Stimulated activated CD8-positive, alpha-beta memory T cell treated with anti-CD3 and anti-CD28 coated beads, Interleukin-7, amount 100 ng/mL, for 24 hours (primary cell): ENCODE measurements around the gene APOC4.
"Not testable (repeated sequence)": the region's sequence is repeated elsewhere in the genome, so short reads cannot be mapped to it uniquely, and the experiment has no call there.

Experiments
- DNase-seq: peaks from one replicate; pipeline ENCODE4 v3.0.0-alpha.2; 2020; ENCODE audit warnings: low read depth

Gene APOC4

DNA sequence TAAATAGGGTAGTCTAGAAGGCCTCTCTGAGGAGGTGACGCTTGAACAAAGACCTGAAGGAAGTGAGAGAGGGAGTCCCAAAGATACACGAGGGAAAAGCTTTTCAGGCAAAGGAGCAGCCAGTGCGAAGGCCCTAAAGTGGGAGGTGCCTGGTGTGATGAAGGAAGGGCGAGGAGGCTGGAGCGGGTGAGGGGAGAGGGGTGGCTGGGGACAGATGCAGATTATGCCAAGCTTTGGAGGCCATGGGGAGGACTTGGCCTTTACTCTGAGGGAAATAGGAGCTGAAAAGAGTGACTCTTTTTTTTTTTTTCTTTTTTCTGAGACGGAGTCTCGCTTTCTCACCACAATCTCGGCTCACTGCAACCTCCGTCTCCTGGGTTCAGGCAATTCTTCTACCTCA lies 16.1 kb downstream of the APOC4 start:
- DNase-seq = no peak

DNA sequence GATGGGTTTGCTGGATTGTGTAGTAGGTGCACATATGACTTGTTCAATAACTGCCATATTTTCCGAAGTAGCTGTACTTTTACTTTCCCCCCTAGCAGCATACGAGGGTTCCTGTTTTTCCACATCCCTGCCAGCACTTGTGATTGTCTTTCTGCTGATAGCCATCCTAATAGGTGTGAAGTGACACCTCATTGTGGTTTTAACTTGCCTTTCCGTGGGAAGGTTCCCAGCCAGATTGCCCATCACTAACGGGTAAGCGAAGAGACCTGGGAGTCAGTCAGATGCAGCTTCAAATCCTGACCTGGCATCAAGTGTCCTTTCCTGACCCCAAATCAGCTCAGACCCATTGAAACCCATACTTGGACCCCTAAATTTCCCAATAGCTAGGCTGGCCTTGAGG lies 17.7 kb downstream of the APOC4 start:
- no peak for DNase-seq

DNA sequence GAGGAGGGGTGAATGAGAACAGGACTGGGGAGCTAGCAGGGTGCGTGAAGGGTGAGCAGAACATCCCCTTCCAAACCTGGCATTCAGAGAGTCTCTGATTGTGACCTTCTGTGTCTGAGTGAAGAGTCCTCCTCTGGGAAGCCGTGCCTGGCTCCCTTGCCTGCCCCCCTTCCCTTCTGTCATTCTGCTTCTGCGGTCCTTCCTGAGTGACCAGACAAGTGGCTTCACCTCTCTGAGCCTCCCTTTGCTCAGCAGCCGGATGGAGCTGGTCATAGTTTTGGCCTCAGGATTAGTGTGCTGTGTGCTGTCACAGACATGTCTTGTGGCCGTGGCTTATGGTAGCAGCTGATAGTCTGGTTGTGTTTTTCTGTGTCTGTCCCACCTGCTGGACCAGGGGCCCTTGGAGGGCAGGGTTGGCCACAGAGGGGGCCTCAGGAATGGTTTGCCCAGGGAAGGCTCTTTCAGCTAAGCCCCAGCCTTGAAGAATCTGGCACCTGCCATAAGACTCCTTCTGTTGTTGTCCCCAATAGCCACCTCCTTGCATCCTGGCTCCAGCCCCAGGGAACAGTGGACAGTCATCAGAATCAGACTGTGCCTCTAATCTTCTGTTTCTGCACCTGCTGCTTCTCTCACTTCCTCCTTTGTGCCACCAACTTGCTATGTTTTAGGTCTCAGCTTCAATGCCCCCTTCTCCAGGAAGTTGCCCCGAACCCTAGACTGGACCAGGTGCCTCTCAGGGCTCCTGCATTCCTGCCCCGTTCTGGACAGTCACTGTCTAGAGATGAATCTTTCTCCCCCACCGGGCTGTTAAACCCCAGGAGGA lies 19.1 kb downstream of the APOC4 start:
- no peak for DNase-seq

DNA sequence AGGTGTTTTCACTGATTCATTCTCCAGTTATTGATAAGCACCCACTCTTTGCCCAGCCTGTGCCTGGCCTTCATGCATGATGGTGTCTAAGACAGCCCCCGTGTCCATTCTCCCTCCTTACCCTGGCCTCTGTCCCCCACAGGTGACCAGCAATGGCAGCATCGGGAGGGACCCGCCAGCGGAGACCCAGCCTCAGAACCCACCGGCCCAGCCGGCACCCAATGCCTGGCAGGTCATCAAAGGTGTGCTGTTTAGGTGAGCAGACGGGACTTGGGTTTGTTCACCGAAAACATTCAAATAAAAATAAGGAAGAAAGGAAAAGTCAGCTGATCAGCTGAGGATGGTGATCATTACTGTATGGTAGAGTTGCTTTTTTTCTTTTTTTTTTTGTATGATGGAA lies 19.8 kb downstream of the APOC4 start:
- DNase-seq = no peak

GRCh38 chr19:44968118-44968517 lies 26.1 kb downstream of the APOC4 start:
- no peak for DNase-seq

GRCh38 chr19:44968670-44969069 lies 26.6 kb downstream of the APOC4 start:
- DNase-seq = no peak

- no peak for DNase-seq
Measured at GRCh38 chr19:44969437-44969836, 27.4 kb downstream of the APOC4 start.

DNA sequence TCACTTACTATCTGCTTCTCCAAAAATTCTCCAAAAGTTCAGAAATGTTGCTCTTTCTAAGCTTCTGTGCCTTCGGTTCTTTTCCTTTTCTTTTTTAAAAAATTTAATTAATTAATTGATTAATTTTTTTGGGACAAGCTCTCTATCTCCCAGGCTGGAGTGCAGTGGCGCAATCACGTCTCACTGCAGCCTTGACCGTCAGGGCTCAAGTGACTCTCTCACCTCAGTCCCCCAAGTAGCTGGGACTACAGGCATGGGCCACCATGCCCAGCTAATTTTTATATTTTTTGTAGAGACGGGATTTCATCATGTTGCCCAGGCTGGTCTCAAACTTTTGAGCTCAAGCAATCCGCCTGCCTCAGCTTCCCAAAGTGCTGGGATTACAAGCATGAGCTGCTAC lies 29.4 kb downstream of the APOC4 start:
- DNase-seq = not testable (repeated sequence)

GRCh38 chr19:44972802-44973201 lies 30.8 kb downstream of the APOC4 start:
- DNase-seq = no peak

DNA sequence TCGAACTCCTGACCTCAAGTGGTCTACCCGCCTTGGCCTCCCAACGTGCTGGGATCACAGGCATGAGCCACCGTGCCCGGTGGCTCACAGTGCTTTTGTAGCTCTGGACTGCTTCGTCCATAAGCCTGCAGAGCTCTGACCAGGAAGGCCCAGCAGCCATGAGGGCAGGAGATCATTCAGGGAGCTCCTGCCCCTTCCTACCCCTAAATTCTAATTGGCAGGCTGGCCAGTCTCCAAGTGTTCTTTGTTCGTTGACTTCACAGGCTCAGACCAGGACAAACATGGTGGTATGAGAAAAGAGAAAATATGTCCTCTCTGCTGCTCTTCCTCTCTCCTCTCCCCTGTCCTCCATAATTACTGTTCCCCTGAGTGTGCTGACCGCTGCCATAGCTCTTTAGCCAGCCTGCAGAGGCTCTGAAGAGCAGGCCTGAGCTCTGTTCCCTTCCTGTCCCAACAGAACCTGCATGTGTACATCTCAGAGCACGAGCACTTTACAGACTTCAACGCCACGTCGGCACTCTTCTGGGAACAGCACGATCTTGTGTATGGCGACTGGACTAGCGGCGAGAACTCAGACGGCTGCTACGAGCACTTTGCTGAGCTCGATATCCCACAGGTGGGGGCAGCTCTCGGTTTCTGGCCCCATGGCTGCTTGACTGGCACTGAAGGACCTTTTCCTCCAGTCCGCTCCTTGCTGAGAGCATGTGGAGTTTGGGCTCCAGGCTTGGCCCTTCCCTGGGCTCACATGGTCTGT lies 32.1 kb downstream of the APOC4 start:
- no peak for DNase-seq

- DNase-seq = no peak
Measured at GRCh38 chr19:44974857-44975256, 32.8 kb downstream of the APOC4 start.

- no peak for DNase-seq
Measured at GRCh38 chr19:44975444-44975843, 33.4 kb downstream of the APOC4 start.

DNA sequence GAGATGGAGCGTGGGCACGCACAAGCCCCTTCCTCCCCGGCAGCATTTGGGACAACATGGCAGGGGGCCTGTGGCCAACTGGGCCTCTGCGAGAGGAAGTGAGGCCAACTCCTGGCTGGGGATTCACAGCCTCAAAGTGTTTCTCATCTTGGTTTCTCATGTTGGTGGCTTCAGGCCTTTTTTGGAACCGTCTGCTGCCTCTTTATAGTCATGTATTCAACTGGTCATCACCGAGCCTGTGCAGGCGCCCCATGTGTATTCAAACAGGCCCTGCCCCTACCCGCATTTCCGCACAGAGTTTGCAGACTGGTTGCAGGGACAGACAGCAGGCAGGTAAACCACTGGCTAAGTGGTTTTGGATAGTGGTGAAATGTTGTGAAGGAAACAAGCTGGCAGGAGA lies 42.0 kb downstream of the APOC4 start:
- no peak for DNase-seq

- no peak for DNase-seq
Measured at GRCh38 chr19:44985445-44985844, 43.4 kb downstream of the APOC4 start.

DNA sequence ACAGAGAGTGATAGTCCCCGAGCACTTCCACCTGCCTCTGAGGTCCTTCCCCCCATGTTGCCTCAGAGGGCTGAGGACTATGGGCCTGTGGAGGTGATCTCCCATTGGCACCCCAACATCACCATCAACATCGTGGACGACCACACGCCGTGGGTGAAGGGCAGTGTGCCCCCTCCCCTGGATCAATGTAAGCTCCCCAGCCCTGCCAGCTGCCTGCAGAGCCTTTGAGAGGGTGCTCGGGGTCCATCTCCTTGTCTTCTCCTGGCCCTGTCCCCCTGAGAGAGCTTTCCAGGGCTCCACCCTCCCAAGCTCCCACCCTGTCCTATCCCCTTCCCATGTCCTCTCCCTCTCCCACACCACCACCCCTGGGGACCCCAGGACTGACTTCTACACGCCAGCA lies 44.4 kb downstream of the APOC4 start:
- DNase-seq = no peak

DNA sequence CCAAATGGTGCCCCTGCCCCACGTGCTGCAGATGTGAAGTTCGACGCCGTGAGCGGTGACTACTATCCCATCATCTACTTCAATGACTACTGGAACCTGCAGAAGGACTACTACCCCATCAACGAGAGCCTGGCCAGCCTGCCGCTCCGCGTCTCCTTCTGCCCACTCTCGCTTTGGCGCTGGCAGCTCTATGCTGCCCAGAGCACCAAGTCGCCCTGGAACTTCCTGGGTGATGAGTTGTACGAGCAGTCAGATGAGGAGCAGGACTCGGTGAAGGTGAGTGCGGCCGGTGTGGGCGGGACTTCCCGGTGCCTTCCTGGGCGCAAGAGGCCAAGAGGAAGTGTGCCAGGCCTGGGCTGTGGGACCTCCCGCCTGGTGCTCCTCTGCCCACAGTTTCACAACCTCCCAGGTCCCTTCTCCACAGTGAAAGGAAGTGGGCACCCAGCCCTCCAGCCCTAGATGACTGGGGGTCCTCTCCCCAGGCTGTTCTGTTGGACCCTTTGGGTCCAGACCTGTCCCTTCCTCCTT lies 45.2 kb downstream of the APOC4 start:
- no peak for DNase-seq

- DNase-seq = no peak
Measured at GRCh38 chr19:44988273-44988672, 46.2 kb downstream of the APOC4 start.

DNA sequence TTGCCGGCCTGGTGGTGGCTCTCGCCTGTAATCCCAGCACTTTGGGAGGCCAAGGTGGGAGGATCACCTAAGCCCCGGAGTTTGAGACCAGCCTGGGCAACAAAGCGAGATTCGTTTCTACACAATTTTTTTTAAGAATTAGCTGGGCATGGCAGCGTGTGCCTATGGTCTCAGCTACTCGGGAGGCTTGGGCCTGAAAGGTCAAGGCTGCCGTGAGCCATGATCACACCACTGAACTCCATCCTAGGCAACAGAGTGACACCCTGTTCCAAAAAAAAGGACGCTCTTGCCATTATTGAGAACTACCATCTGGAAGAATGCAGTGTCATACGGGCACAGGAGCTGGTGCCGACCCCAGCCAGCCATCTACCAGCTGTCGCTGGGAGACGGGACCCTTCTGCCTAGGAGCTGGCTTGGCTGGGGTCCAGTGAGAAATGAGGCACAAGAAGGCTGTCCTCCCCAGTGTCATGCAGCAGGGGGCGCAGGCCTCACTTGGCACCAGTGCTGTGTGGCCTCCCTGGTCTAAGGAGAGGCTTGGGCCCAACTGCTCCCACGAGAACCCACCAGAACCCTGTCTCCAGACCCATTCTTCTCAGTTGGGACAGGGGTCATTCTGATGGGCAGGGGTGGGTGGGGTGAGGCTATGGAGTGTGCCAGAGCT lies 47.0 kb downstream of the APOC4 start:
- DNase-seq = peak; percentile 37

- no peak for DNase-seq
Measured at GRCh38 chr19:44990459-44990858, 48.4 kb downstream of the APOC4 start.

DNA sequence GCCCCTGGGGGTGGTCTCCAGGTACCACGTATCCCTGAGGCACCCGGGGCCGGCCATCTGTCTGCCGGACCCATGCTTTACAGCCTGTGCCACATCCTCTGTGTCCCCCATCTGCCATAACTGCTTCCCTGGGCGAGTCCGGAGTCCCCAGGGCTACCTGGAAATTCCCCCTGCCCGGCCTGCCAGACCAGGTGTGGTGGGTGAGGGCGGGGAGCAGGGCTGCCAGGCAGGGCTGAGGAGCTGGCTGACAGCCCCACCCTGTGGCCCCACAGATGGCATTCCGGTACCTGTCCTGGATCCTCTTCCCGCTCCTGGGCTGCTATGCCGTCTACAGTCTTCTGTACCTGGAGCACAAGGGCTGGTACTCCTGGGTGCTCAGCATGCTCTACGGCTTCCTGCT lies 48.9 kb downstream of the APOC4 start:
- DNase-seq = no peak

GRCh38 chr19:44992336-44993163 lies 50.5 kb downstream of the APOC4 start:
- no peak for DNase-seq

DNA sequence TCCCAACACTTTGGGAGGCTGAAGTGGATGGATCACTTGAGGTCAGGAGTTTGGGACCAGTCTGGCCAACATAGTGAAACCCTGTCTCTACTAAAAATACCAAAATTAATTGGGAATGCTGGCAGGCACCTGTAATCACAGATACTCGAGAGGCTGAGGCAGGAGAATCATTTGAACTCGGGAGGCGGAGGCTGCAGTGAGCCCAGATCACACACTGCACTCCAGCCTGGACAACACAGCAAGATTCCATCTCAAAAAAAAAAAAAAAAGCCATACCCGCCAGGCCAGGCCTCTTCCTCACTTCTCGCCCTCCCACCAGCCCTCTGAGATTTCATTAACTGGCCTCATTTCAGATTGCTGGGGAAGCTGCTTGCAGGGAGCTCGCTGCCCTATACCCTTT lies 51.5 kb downstream of the APOC4 start:
- DNase-seq = no peak
